Pancreas (tissue), 10 donors: ENCODE results near the gene KRTAP6-2. TPM values are rescaled to one million over a fixed set of nuclear protein-coding genes. Genes with fewer than 3 reads are reported as not detected.

Experiments used
- ATAC-seq, 4 donors: fragments of 200-7000 bp; cut with Tn5 transposase; one replicate each; pipeline versions ENCODE4 v1.8.0 to v1.9.1; 2020; ENCODE audit warnings: mild to moderate bottlenecking in 4 of 4, moderate library complexity in 4 of 4
- DNase-seq, 6 donors: peaks; one replicate each; pipeline ENCODE4 v3.0.0-alpha.2; 2020
- FAIRE-seq: peaks from 2 replicates; lab custom pipeline; 2012; peaks lifted over from hg19 to GRCh38; lab: Jason Lieb, UNC
- H3K27ac ChIP-seq, 4 donors: fragments of 200-600 bp; sonication (generic); 1 replicate in 3 of 4; 2 replicates in 1 of 4; pipeline versions ENCODE4 v1.5.0 to v1.8.0; 2020
- H3K27me3 ChIP-seq, 4 donors: fragments of 200-600 bp; one replicate each; pipeline ENCODE4 v1.8.0; 2021
- H3K36me3 ChIP-seq, 3 donors: fragments of 200-600 bp; sonication (generic) in 1 of 3; one replicate each; pipeline versions ENCODE4 v1.5.0 to v1.8.0; 2020 to 2021
- H3K4me1 ChIP-seq, 3 donors: fragments of 200-600 bp; one replicate each; pipeline ENCODE4 v1.8.0; 2021
- H3K4me3 ChIP-seq, 4 donors: fragments of 200-600 bp; sonication (generic) in 2 of 4; one replicate each; pipeline versions ENCODE4 v1.5.0 to v1.8.0; 2020 to 2021
- H3K9me3 ChIP-seq, 4 donors: fragments of 200-600 bp; one replicate each; pipeline ENCODE4 v1.8.0; 2021
- WGBS, 2 donors: extraction: QIAGEN DNeasy Blood & Tissue Kit; methylation state at CpG; one replicate each; pipeline ENCODE4 v1.1.7; 2013; 5-methylcytosine and 5-hydroxymethylcytosine counted together
- intact Hi-C, 3 donors: fragments of 100-400 bp; cut with DNase I; formaldehyde crosslinking; loops; one replicate each; pipeline versions ENCODE4 v1.11.1 to v1.14.2; 2022
- polyA plus RNA-seq, 2 donors: library from polyadenylated mRNA; stranded (reverse); fragments of 200-250 nt; gene quantifications; one replicate each; pipeline ENCODE4 v1.2.3, GENCODE V29; 2013
- total RNA-seq, 6 donors: library from RNA; stranded (reverse); fragmentation: NEBNext Ultra II Directional in 4 of 6; extraction: Animal tissue kit (Norgen Biotek cat#: 25700) in 4 of 6; gene quantifications; one replicate each; pipeline versions ENCODE4 v1.2.1 to v1.2.4, GENCODE V29; 2021 to 2023
- TF ChIP-seq, protein P1 (sequence below), 4 donors: fragments of 200-600 bp; sonication (generic) in 3 of 4; IDR thresholded peaks; one replicate each; pipeline versions ENCODE4 v1.5.0 to v1.8.0; 2021; ENCODE audit warnings: antibody characterized with exemption in 4 of 4
- donor health status: healthy with polysubstance abuse.
- donor health status: DM: no; HTN: no; CAD: no; lungs with moderate emphysema.
- donor health status: DM: no; HTN: no; CAD: no.
- donor health status: control.
- donor health status: control.
- donor health status: Bipolar disorder and iron deficiency.
- donor health status: DM: yes; HTN: yes; CAD: no.
- donor health status: DM: no; HTN: no; CAD: no.
- donor health status: DM: no; HTN: no; CAD: no.
- donor health status: DM: yes; HTN: yes; CAD: no.

Gene KRTAP6-2
- total and polyA plus RNA-seq, 8 donors, result not detected

DNA sequence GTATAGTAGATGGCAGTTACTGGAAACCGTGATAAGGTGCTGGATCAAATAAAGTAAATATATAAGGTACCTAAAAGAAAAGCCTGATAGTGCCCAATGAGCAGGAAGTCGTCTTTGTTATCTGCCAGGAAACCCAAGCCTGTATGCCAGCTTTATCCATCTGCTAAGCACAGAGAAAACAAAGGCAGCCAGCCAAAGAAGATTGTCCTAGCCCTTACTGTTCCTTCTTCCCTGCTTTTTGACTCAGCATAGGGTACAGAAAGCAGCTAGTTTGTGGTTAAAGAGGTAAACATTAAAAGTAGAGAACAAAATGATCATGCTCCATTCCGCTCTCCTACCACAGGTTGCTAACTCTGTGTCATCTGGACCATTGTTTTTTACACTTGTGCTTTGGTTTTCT, 18.6 kb downstream of the KRTAP6-2 start:
- WGBS, 2 donors, result 47 to 57% methylated on average over 3 of the region's 3 CpGs
- FAIRE-seq (no peak), ATAC-seq (no peak), DNase-seq (no peak)
- TF ChIP-seq, protein P1, sequence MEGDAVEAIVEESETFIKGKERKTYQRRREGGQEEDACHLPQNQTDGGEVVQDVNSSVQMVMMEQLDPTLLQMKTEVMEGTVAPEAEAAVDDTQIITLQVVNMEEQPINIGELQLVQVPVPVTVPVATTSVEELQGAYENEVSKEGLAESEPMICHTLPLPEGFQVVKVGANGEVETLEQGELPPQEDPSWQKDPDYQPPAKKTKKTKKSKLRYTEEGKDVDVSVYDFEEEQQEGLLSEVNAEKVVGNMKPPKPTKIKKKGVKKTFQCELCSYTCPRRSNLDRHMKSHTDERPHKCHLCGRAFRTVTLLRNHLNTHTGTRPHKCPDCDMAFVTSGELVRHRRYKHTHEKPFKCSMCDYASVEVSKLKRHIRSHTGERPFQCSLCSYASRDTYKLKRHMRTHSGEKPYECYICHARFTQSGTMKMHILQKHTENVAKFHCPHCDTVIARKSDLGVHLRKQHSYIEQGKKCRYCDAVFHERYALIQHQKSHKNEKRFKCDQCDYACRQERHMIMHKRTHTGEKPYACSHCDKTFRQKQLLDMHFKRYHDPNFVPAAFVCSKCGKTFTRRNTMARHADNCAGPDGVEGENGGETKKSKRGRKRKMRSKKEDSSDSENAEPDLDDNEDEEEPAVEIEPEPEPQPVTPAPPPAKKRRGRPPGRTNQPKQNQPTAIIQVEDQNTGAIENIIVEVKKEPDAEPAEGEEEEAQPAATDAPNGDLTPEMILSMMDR (IDR thresholded peaks at IDR 0.05), result no peak
- Histone ChIP-seq H3K27me3 (no peaks in the 10 kb centered on the region), H3K27ac (no peak overlapping the region), H3K36me3 (no peaks in the 10 kb centered on the region), H3K9me3 (no peaks in the 10 kb centered on the region), H3K4me3 (no peak overlapping the region), H3K4me1 (no peaks in the 10 kb centered on the region)
- intact Hi-C loops, result no loop called here

DNA sequence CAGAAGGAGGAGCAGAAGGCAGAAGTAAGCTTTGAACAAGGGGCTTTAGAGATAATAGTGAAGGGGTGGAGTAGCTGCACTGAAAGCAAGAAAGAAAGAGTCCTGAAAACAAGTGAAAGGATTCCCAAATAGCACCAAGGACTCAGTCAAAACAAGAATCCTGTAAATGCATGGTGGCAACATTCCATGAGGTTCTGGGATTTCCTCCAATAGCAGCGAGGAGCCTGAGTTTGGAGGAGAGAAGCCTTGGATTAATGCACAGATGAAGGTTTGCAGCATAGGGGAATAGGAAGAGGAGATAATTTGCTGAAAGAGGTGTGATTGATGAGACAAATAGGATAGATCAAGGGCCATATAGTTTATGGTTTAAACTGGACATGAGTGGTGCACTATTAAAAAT, 19.4 kb downstream of the KRTAP6-2 start:
- no peaks in the 10 kb centered on the region for H3K36me3 ChIP-seq
- TF ChIP-seq, protein P1 (IDR thresholded peaks at IDR 0.05), result no peak
- no peaks in the 10 kb centered on the region for H3K4me1 ChIP-seq
- ATAC-seq (no peak), FAIRE-seq (no peak), DNase-seq (no peak)
- intact Hi-C loops, result no loop called here
- no peaks in the 10 kb centered on the region for H3K9me3 ChIP-seq
- H3K4me3 ChIP-seq, result no peak overlapping the region
- no peaks in the 10 kb centered on the region for H3K27me3 ChIP-seq
- WGBS, 2 donors, result 55% methylated on average over 1 of the region's 1 CpG
- H3K27ac ChIP-seq, result no peak overlapping the region

DNA sequence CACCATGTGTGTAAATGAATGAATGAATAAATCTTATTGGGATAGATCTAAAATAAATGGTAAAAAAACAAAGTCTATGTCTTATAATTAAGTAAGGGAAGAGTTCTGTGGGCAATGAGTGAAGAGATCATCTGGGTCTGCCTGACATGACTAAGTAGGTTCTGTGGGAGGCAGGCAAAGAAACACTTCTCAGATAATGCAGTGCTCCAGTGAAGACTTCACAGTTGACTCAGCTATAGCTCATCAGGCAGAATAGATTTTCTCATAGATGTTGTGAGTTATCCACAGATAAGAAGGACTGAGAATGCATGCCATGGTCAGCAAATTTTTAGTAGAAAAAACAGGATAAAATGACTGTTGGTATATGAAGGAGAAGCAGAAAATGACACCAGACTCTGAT, 20.9 kb downstream of the KRTAP6-2 start:
- H3K27me3 ChIP-seq, result no peaks in the 10 kb centered on the region
- no peaks in the 10 kb centered on the region for H3K4me1 ChIP-seq
- H3K9me3 ChIP-seq, result no peaks in the 10 kb centered on the region
- FAIRE-seq (no peak), ATAC-seq (no peak), DNase-seq (no peak)
- TF ChIP-seq, protein P1 (IDR thresholded peaks at IDR 0.05), result no peak
- intact Hi-C loops, result no loop called here
- no peaks in the 10 kb centered on the region for H3K36me3 ChIP-seq
- H3K4me3 ChIP-seq, result no peak overlapping the region
- no peak overlapping the region for H3K27ac ChIP-seq

DNA sequence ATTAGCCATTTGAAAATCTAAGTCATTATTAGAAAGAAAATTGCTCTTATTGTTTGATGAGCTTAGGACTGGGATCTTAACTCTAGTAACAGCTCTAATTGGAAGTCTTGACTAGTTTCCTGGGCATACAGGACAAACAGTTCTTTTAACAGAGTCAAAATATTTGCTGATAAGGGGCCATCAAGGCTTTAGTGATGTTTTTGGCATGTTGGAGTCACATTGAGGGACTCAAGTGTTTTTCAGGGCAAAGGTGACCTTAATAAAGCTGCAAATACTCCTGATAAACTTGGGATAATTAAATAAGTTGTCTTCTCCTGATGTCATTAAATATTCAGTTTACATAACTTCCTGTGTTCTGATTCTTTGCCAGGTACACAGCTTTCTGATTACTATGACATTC, 31.1 kb downstream of the KRTAP6-2 start:
- TF ChIP-seq, protein P1 (IDR thresholded peaks at IDR 0.05), result no peak
- DNase-seq, result no peak
- no peak for ATAC-seq
- no peak for FAIRE-seq
- Histone ChIP-seq H3K4me1 (no peaks in the 10 kb centered on the region), H3K27ac (no peak overlapping the region), H3K36me3 (no peaks in the 10 kb centered on the region), H3K4me3 (no peak overlapping the region), H3K9me3 (no peaks in the 10 kb centered on the region), H3K27me3 (no peaks in the 10 kb centered on the region)
- intact Hi-C loops, result no loop called here

DNA sequence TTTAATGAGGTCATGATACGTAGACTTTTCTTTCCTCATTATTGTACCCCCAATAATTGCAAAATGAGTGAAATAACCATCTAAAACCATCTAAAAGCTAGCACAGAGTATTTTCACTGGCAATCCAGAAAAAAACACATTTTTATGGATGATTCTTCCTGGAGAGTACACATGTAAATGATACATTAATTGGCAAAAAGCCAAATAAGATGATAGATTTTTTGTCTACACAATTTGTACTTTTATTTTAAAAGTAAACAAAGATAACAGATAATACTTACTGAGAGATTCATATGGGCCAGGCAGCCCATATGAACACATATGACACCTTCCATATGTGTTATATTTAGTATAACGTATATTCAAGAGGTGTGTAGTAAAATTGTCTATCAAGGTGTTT, 35.1 kb downstream of the KRTAP6-2 start:
- intact Hi-C loops, result no loop called here
- 76 to 85% methylated on average over 2 of the region's 2 CpGs for WGBS, 2 donors
- H3K36me3 ChIP-seq, result no peaks in the 10 kb centered on the region
- ATAC-seq (no peak), DNase-seq (no peak), FAIRE-seq (no peak)
- H3K27ac ChIP-seq, result no peak overlapping the region
- no peaks in the 10 kb centered on the region for H3K27me3 ChIP-seq
- no peaks in the 10 kb centered on the region for H3K4me1 ChIP-seq
- no peaks in the 10 kb centered on the region for H3K9me3 ChIP-seq
- no peak overlapping the region for H3K4me3 ChIP-seq
- TF ChIP-seq, protein P1 (IDR thresholded peaks at IDR 0.05), result no peak
